Esophagus squamous epithelium (tissue), 4 donors: ENCODE results near the gene COG5.

Experiments used
- CTCF ChIP-seq, 6 experiments: fragments of 450-650 bp in 4 of 6; fragments of 200-600 bp in 2 of 6; sonication (generic) in 2 of 6; IDR thresholded peaks; one replicate each; pipeline ENCODE4 v1.5.1; 2016 to 2019; ENCODE audit warnings: antibody characterized with exemption in 6 of 6, mild to moderate bottlenecking in 4 of 6, moderate library complexity in 4 of 6
- POLR2A ChIP-seq, 4 donors: fragments of 450-650 bp; IDR thresholded peaks; one replicate each; pipeline ENCODE4 v1.6.1; 2017; ENCODE audit warnings: antibody characterized with exemption in 4 of 4, mild to moderate bottlenecking in 4 of 4, moderate library complexity in 3 of 4

- TF ChIP-seq CTCF (IDR thresholded peaks at IDR 0.05) (no peak), POLR2A (IDR thresholded peaks at IDR 0.05) (no peak)
Measured at GRCh38 chr7:107304063-107304462, 259.7 kb downstream of the COG5 start.
